Pulmonary artery endothelial cell (primary cell): ENCODE measurements around the gene CRACR2B. TPM values are rescaled to one million over a fixed set of nuclear protein-coding genes. Genes with fewer than 3 reads are reported as not detected.
A peak's percentile ranks its signal among the peaks of the same experiment; 100 is the strongest.

ENCODE experiments used
- DNase-seq: peaks from one replicate; pipeline ENCODE4 v3.0.0-alpha.2; 2011; ENCODE audit warnings: low read depth, low spot score
- total RNA-seq: library from RNA; depleted of rRNA; stranded (reverse); fragments of >200 nt; gene quantifications from 2 replicates; pipeline ENCODE4 v1.2.3, GENCODE V29; 2014

CRACR2B gene
- total RNA-seq, 1 donor from 2014 or later, result 4.1 TPM

DNA sequence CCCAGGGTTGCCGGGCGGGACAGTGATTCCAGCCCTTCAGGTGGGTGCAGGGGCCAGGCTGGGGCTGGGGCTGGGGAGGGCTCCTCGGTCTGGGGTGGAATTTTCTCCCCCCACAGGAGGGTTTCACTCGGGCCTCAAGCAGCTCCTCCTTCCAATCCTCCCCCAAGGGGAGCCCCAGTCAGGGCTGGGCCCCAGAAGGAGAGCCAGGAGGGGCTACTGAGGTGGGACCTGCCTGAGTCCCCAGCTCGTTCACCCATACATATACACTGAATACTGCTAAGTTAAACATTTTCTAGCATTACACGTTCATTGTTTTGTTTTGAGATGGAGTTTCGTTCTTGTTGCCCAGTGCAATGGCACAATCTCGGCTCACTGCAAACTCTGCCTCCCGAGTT lies 1.5 kb upstream of the CRACR2B start:
- DNase-seq, result no peak

DNA sequence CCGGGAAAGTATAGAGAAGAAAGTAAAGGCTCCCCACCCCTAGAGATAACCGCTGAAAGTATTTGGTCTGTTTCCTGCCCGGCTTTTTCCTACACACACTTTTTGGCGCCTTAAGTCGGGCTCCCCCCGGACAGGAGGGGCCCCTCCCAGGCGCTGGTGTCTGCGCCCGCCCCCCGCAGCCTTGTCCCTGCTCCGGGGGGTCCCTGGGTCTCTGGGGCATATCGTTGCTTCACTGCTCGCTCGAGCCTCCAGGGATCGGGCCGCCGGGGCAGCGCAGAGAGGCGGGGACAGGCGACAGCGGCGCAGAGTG lies 928 bp upstream of the CRACR2B start:
- no peak for DNase-seq

DNA sequence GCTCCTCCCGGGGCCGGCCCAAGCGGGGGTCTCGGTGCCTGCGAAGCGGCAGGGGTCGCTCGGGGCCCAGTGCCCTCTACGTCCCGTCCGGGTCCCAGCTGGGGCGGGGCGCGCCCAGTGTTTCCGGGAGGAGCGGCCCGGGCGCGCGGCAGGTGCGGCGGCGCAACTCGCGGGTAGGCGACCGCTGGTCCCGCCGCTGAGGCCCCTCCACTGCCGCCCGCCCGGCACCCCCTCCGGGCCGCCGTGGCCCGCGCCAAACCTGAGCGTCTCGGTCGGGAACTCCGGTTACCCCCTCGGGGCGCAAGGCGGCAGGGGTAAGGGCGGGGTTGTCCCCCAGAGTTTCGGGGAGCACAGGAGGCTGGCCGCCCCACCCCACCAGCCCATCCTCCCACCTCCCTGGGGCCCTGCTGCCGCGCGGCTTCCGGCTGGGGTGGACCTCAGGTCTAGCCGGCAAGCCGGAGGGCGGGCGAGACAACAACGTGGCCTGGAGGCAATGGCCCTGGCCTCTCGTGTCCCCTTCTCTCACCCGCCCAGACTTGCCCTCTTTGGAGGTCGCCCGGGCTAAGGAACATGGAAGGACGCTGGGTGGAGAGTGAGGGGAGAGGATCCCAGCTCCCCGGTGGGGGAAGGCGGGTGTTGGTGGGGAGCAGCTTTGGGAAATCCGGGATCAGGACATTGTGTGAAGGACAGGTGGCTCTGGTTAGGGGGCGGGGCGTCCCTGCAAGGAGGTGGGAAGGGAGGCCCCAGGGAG lies 398 bp upstream of the CRACR2B start:
- DNase-seq, result no peak

DNA sequence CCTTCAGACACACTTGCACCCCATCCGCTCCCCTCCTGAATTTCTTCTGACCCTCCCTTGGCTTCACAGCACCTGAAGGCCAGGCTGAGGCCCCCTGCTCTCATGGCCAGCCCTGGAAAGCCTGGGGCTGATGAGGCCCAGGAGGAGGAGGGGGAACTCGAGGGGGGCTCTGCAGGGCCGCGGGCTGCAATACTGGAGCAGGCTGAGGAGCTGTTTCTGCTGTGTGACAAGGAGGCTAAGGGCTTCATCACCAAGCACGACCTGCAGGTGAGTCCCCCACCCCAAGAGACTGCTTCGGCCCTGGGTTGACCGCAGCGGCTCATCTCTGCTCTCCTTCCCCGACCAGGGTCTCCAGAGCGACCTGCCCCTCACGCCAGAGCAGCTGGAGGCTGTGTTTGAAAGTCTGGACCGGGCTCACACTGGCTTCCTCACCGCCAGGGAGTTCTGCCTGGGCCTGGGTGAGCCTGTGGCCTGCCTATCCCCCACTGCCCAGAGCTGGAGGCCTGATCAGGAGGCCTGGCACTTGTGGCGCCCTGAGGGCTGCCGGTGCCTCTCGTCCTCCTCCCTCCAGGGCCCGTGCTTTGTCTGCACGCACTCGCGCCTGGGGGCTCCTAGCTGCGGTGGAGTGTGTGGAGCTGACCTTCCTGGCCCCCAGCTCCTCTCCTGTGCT lies 922 bp downstream of the CRACR2B start:
- no peak for DNase-seq

- DNase-seq, result peak; percentile 63
Observed at GRCh38 chr11:829176-829846, 1.6 kb downstream of the CRACR2B start.

- DNase-seq, result no peak
Observed at GRCh38 chr11:829847-830294, 2.2 kb downstream of the CRACR2B start.

DNA sequence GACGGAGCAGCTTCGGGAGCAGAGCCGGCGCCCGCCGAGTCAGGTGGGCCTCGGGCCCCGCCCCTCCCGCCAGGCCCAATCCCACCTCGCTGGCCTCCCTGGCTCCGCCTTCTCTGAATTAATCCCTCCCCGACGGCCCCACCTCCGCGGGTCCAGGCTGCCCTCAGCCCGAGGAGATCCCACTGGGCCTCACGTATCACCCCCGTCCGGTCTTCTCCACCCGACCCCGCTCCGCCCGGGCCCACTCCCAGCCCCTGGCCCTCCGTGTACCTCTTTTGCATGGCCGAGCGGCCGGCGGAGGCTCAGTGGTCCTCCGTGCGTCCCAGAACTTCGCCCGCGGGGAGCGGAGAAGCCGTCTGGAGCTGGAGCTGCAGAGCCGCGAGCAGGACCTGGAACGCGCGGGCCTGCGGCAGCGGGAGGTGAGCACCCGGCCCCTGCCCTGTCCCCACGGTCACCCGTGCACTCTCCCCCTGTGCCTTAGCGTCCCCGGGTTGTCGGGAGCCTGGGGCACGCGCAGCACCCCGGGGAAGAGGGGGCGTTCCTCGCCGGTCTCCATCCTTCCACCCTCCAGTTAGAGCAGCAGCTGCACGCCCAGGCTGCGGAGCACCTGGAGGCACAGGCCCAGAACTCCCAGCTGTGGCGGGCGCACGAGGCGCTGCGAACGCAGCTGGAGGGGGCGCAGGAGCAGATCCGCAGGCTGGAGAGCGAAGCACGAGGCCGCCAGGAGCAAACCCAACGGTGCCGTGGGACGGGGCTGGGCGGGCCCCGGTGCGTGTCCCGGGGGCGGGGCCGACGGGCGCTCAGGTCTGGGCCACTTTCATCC lies 2.8 kb downstream of the CRACR2B start:
- no peak for DNase-seq

- no peak for DNase-seq
Observed at GRCh38 chr11:831118-831864, 3.6 kb downstream of the CRACR2B start.

GRCh38 chr11:831961-832528 lies 4.3 kb downstream of the CRACR2B start:
- no peak for DNase-seq

GRCh38 chr11:832529-833113 lies 4.9 kb downstream of the CRACR2B start, which contains the start of gene CD151:
Gene CD151, plus strand, starts transcription at chr11:832952. Its CDS starts 3,118 bp downstream, at chr11:836070.
- no peak for DNase-seq

DNA sequence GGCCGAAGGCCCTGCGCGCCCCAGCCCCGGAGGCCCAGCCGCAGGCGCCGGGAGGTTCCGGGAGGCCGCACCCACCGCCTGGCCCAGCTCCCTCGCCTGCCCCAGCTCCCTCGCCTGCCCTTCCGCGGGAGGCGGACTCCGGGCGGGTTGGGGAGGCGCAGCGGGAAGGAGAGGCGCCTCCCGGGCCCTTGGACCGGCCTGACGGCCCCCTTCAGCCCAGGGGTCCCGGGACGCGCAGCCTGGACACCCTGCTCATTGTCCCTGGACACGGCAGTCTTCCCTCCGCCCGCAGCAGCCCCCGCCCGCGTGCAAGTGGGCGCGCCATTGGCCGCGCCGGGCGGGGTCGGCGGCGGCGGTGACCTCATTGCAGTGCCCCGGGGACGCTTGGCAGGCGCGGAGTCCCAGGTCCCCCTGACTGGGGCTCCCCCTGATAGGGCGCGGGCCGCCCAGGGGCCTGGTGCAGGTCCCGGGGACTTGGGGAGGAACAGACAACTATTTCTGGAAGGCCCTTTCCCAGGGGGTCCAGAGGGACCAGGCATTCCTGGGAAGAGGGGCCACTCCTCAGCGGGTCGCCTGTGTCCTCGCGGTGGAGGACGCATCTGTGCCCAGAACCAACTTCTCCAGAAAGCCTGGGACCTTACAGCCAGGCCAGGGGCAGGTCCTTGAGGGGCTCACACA lies 5.5 kb downstream of the CRACR2B start:
- DNase-seq, result no peak

- DNase-seq, result no peak
Observed at GRCh38 chr11:833849-834311, 6.2 kb downstream of the CRACR2B start.

DNA sequence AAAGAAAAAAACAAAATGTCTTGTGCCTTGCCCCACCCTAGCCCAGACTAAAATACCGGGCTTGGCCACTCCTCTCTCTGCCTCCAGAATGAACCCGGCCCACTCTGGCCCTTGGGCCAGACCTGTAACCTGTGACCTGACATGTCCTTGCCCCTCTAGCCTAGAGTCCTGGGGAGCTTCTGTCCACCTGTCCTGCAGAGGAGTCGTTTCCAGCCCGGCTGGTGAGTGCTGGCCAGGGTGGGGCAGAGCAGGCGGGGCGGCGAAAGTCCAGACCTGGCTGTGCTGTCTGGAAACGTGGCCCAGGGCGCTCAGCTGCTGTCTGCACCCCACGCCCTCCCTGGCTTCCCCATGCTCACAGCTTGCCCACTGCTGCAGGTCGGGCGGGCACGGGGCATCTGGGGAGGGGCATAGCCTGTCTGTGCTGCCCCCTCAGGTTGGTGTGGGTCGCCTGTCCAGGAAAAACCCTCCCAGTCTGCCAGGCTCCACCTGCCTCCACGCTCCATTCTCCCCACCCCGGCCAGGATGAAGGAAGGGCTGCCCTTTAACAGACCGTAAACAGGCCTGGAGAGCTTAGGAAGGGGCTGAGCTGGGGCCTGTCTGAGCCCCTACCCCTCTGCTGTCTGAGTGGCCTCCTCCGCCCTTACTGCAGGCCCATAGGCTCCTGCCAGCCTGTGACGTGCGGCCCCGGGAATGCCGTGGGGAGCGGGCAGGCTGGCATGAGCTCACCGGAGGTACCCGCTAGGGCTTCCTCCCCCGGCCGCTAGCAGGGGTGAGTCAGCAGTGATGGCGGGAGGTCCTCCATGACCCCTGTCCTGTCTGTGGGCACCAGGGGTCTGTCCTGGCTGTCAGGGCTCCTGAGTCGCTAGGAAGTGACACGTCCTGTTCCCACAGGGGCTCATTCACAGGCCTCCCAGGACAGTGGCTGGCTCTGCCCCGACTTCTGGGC lies 6.9 kb downstream of the CRACR2B start:
- DNase-seq, result peak; percentile 66

DNA sequence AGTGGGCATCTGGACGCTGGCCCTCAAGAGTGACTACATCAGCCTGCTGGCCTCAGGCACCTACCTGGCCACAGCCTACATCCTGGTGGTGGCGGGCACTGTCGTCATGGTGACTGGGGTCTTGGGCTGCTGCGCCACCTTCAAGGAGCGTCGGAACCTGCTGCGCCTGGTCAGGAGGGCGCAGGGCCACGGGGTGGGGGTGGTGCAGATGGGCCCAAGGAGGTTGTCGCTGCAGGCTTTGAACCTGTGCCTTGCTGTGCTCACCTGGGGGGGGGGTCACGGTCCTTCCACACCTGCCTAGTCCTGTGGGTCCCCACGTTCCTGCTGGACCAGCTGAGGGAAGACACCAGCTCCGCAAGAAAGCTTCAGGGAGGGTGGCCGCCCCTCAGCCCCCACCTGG lies 8.6 kb downstream of the CRACR2B start:
- DNase-seq, result no peak

DNA sequence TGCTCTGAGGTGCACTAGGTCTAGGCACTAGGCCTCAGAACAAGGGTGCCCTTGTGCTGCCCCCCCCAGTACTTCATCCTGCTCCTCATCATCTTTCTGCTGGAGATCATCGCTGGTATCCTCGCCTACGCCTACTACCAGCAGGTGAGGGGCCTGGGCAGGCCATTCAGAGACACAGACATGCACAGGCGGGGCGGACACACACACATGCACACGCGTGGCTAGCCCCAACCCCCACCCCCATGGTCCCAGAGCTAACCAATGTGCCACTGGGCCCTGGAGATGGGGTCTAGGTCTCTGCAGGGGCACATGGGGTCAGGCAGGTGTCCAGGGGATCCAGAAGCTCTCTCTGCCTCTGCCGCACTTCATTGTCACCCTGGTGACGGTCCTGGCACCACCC lies 9.0 kb downstream of the CRACR2B start:
- no peak for DNase-seq

DNA sequence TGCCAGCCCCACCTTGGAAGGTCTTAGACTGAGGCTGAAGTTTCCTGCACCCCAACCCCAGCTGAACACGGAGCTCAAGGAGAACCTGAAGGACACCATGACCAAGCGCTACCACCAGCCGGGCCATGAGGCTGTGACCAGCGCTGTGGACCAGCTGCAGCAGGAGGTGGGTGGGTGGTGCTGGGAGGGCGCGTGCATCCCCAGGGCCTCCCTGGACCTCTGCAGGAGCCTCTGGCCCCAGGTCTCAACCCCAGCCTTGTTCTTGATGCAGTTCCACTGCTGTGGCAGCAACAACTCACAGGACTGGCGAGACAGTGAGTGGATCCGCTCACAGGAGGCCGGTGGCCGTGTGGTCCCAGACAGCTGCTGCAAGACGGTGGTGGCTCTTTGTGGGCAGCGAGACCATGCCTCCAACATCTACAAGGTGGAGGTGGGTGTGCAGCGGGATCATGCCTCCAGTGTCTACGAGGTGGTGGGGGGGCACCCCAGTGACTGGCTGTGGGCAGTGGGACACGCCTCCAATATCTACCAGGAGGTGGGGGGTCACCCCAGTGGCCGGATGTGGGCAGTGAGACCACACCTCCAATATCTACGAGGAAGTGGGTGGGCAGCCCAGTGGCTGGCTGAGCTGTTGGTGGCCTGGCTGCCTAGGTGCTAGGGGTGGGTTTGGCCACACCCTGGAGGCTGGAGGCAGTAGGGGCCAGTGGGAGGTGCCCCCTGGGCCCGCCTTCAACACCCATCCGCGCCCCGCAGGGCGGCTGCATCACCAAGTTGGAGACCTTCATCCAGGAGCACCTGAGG lies 9.7 kb downstream of the CRACR2B start:
- no peak for DNase-seq

DNA sequence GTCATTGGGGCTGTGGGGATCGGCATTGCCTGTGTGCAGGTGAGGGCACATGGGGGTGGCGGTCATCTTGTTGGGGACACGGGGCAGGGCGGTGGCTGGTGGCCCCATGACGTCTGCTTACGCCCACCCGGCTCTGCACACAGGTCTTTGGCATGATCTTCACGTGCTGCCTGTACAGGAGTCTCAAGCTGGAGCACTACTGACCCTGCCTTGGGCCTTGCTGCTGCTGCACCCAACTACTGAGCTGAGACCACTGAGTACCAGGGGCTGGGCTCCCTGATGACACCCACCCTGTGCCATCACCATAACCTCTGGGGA lies 10.2 kb downstream of the CRACR2B start:
- DNase-seq, result no peak
